K562 (cell line): ENCODE results near the gene KLHL13. TPM values are rescaled to one million over a fixed set of nuclear protein-coding genes. Genes with fewer than 3 reads are reported as not detected.

ENCODE experiments used
- RAD21 ChIP-seq, 2 experiments: fragments of 250-450 bp in 1 of 2; fragments of 450-650 bp in 1 of 2; sonication (Bioruptor Pico) in 1 of 2; formaldehyde crosslinking in 1 of 2; IDR thresholded peaks in 1 of 2; conservative IDR thresholded peaks in 1 of 2; 2 replicates each; pipeline versions ENCODE4 v1.4.0 to v1.8.0; 2020 to 2022; ENCODE audit warnings: mild to moderate bottlenecking in 2 of 2, moderate library complexity in 1 of 2
- RHOXF2B ChIP-seq: fragments of 250-450 bp; sonication (Bioruptor Pico); conservative IDR thresholded peaks from 2 replicates; pipeline ENCODE4 v1.5.1; 2021
- THRB ChIP-seq: fragments of 450-650 bp; formaldehyde crosslinking; conservative IDR thresholded peaks from 2 replicates; pipeline ENCODE4 v1.4.0; 2022; ENCODE audit warnings: mild to moderate bottlenecking, missing genetic modification characterization
- VEZF1 ChIP-seq: fragments of 200-800 bp; sonication (Bioruptor generic); IDR thresholded peaks from 2 replicates; pipeline ENCODE4 v1.6.1; 2017; ENCODE audit warnings: missing genetic modification characterization, missing compliant biosample characterization
- ZBTB17 ChIP-seq: fragments of 450-650 bp; formaldehyde crosslinking; IDR thresholded peaks from 2 replicates; pipeline ENCODE4 v1.4.0; 2020; ENCODE audit warnings: mild to moderate bottlenecking
- ZNF316 ChIP-seq: fragments of 450-650 bp; IDR thresholded peaks from 2 replicates; pipeline ENCODE4 v1.6.1; 2016
- polyA plus RNA-seq, 8 experiments: library from polyadenylated mRNA; depleted of rRNA in 4 of 8; stranded (reverse) in 5 of 8; unstranded in 3 of 8; fragments of >200 nt; fragmentation: Nextera tagmentation in 2 of 8; fragmentation: Illumina TruSeq in 1 of 8; extraction: Ambion mirVana in 2 of 8; extraction: Trizol in 1 of 8; gene quantifications; 2 replicates each; pipeline versions ENCODE4 v1.2.1 to v1.2.3, GENCODE V29; 2011 to 2014; ENCODE audit warnings: inconsistent platforms in 1 of 8, missing spikeins in 1 of 8
- total RNA-seq, 7 experiments: library from RNA; depleted of rRNA in 6 of 7; stranded (reverse); fragments of >200 nt in 6 of 7; fragmentation: Illumina TruSeq in 2 of 7; extraction: Trizol in 2 of 7; gene quantifications; 2 replicates each; pipeline versions ENCODE4 v1.2.1 to v1.2.3, GENCODE V29; 2011 to 2021; ENCODE audit warnings: low replicate concordance in 1 of 7
- TF ChIP-seq, protein P1 (sequence below): fragments of 450-650 bp; IDR thresholded peaks from 2 replicates; pipeline ENCODE4 v1.7.0; 2016; ENCODE audit warnings: borderline replicate concordance
- TF ChIP-seq, protein P2 (sequence below): fragments of 250-450 bp; sonication (Bioruptor Pico); IDR thresholded peaks from 2 replicates; pipeline ENCODE4 v1.5.1; 2021; ENCODE audit warnings: mild to moderate bottlenecking

The KLHL13 gene
- total and polyA plus RNA-seq, 9 of the 15 experiments (the other 6 are each of a cell fraction or from before 2014, with no cell fraction given): 1.2 to 4.1 (median 2.2) TPM

DNA sequence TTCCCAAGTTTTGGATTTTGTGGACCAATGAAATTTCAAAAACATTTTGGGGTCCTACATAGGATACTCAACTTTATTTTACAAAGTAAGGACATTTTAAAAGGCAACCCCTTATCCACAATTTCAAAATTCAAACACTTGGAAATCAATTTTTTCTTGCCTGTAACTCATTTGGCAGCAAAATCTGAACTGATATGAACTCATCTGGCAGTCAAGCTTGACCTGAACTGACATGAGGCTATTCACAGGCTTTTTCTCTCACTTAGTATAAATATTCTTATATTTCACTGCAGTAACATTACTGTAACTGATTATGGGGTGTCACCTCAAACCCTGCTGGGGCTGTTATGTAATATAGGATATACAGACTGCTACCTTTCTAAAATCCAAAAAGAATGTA lies 116.1 kb downstream of the KLHL13 start (continued):
- TF ChIP-seq THRB (no peak), ZNF316 (no peak), RHOXF2B (CRISPR knock-in tag) (no peak), VEZF1 (CRISPR knock-in tag) (no peak), ZBTB17 (CRISPR knock-in tag) (no peak), RAD21 (CRISPR knock-in tag; conservative IDR thresholded peaks at IDR 0.05 in 1 of 2, IDR thresholded peaks at IDR 0.05 in 1 of 2) (no peak)
- TF ChIP-seq, protein P1, sequence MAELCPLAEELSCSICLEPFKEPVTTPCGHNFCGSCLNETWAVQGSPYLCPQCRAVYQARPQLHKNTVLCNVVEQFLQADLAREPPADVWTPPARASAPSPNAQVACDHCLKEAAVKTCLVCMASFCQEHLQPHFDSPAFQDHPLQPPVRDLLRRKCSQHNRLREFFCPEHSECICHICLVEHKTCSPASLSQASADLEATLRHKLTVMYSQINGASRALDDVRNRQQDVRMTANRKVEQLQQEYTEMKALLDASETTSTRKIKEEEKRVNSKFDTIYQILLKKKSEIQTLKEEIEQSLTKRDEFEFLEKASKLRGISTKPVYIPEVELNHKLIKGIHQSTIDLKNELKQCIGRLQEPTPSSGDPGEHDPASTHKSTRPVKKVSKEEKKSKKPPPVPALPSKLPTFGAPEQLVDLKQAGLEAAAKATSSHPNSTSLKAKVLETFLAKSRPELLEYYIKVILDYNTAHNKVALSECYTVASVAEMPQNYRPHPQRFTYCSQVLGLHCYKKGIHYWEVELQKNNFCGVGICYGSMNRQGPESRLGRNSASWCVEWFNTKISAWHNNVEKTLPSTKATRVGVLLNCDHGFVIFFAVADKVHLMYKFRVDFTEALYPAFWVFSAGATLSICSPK: no peak
- TF ChIP-seq, protein P2, sequence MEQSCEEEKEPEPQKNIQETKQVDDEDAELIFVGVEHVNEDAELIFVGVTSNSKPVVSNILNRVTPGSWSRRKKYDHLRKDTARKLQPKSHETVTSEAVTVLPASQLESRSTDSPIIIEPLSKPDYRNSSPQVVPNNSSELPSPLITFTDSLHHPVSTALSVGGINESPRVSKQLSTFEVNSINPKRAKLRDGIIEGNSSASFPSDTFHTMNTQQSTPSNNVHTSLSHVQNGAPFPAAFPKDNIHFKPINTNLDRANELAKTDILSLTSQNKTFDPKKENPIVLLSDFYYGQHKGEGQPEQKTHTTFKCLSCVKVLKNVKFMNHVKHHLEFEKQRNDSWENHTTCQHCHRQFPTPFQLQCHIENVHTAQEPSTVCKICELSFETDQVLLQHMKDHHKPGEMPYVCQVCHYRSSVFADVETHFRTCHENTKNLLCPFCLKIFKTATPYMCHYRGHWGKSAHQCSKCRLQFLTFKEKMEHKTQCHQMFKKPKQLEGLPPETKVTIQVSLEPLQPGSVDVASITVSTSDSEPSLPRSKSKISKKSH (CRISPR knock-in tag): no peak
